Adrenal gland (tissue), 12 donors: Measurements from ENCODE around the gene PLXNA2. TPM values are rescaled to one million over a fixed set of nuclear protein-coding genes. Genes with fewer than 3 reads are reported as not detected.
A peak's percentile ranks its signal among the peaks of the same experiment; 100 is the strongest.

Experiments used
- DNase-seq, 7 donors: peaks; one replicate each; pipeline ENCODE4 v3.0.0-alpha.2; 2019 to 2020
- H3K27ac ChIP-seq, 5 donors: fragments of 200-600 bp; sonication (generic) in 4 of 5; 1 replicate in 3 of 5; 2 replicates in 2 of 5; pipeline versions ENCODE4 v1.5.1 to v1.8.0; 2016 to 2020; ENCODE audit warnings: mild to moderate bottlenecking in 1 of 5
- H3K27me3 ChIP-seq: fragments of 200-600 bp; 2 replicates; pipeline ENCODE4 v1.8.0; 2021
- H3K36me3 ChIP-seq, 2 donors: fragments of 200-600 bp; replicated peaks in 1 of 2; 1 replicate in 1 of 2; 2 replicates in 1 of 2; pipeline versions ENCODE4 v1.5.1 to v1.8.0; 2018 to 2022
- H3K4me1 ChIP-seq, 2 donors: fragments of 200-600 bp; replicated peaks in 1 of 2; 1 replicate in 1 of 2; 2 replicates in 1 of 2; pipeline versions ENCODE4 v1.5.1 to v1.8.0; 2018 to 2021
- H3K4me3 ChIP-seq, 4 donors: fragments of 200-600 bp; sonication (generic) in 3 of 4; one replicate each; pipeline ENCODE4 v1.5.1; 2016 to 2018
- H3K9me3 ChIP-seq, 3 donors: fragments of 200-600 bp; sonication (generic) in 1 of 3; replicated peaks in 1 of 3; 1 replicate in 2 of 3; 2 replicates in 1 of 3; pipeline versions ENCODE4 v1.5.1 to v1.8.0; 2016 to 2021
- CTCF ChIP-seq, 6 experiments: fragments of 450-650 bp in 4 of 6; fragments of 200-600 bp in 2 of 6; sonication (generic) in 1 of 6; IDR thresholded peaks; 1 replicate in 5 of 6; 2 replicates in 1 of 6; pipeline versions ENCODE4 v1.5.1 to v1.8.0; 2016 to 2021; ENCODE audit warnings: antibody characterized with exemption in 6 of 6, mild to moderate bottlenecking in 2 of 6, moderate library complexity in 1 of 6
- POLR2A ChIP-seq, 2 donors: fragments of 450-650 bp; IDR thresholded peaks; one replicate each; pipeline ENCODE4 v1.6.1; 2017; ENCODE audit warnings: antibody characterized with exemption in 2 of 2, mild to moderate bottlenecking in 2 of 2, moderate library complexity in 1 of 2
- WGBS, 4 donors: extraction: QIAGEN DNeasy Blood & Tissue Kit in 2 of 4; methylation state at CpG; one replicate each; pipeline versions ENCODE4 v1.1.5 to v1.1.7; 2013 to 2017; 5-methylcytosine and 5-hydroxymethylcytosine counted together
- intact Hi-C, 2 donors: fragments of 100-400 bp; cut with DNase I; formaldehyde crosslinking; loops; one replicate each; pipeline versions ENCODE4 v1.14.1 to v1.15.0; 2022 to 2023
- polyA plus RNA-seq, 3 donors: library from polyadenylated mRNA; stranded (reverse); fragments of 200-250 nt in 2 of 3; fragments of 350-450 nt in 1 of 3; fragmentation: Illumina TruSeq in 1 of 3; extraction: RNeasy Lipid Tissue Mini Kit (QIAGEN cat#74804) in 1 of 3; gene quantifications; one replicate each; pipeline ENCODE4 v1.2.3, GENCODE V29; 2013 to 2014
- total RNA-seq, 9 donors: library from RNA; depleted of rRNA in 4 of 9; stranded (reverse); fragments of >200 nt in 4 of 9; fragments of 120-200 nt in 1 of 9; fragmentation: NEBNext Ultra II Directional in 1 of 9; extraction: Animal tissue kit (Norgen Biotek cat#: 25700) in 1 of 9; gene quantifications; one replicate each; pipeline versions ENCODE4 v1.1.0 to v1.2.4, GENCODE V29; 2013 to 2023
- donor health status: healthy with polysubstance abuse.
- donor health status: Bipolar disorder and iron deficiency.
- donor health status: DM: yes; HTN: yes; CAD: no.
- donor health status: DM: no; HTN: no; CAD: no.
- donor health status: DM: no; HTN: no; CAD: no.
- donor health status: DM: yes; HTN: yes; CAD: no.

PLXNA2 gene
- total and polyA plus RNA-seq, 12 donors = 2.7 to 9.4 (median 4.5) TPM

- 58 to 81% (median 65%) methylated on average over 6 of the region's 6 CpGs for WGBS, 4 donors
- Histone ChIP-seq H3K27ac (peak overlapping the region in 1 of 5 donors; percentile 26), H3K4me1 (peaks cover 0 to 26% of the 10 kb centered on the region in 2 donors), H3K27me3 (no peaks in the 10 kb centered on the region), H3K4me3 (no peak overlapping the region), H3K36me3 (peaks cover 0 to 4% of the 10 kb centered on the region in 2 donors), H3K9me3 (no peaks in the 10 kb centered on the region)
- TF ChIP-seq POLR2A (IDR thresholded peaks at IDR 0.05) = no peak
- TF ChIP-seq CTCF (IDR thresholded peaks at IDR 0.05) = no peak
- DNase-seq = no peak
- intact Hi-C loops = loop anchor here (5.0 kb wide), 1 partner anchor 68 kb away; no protein-coding TSS in a partner anchor
These were observed 154.3 kb downstream of the PLXNA2 start for GRCh38 chr1:208089761-208090370.

- Histone ChIP-seq H3K4me1 (peaks cover 0 to 26% of the 10 kb centered on the region in 2 donors), H3K4me3 (no peak overlapping the region), H3K27ac (no peak overlapping the region), H3K9me3 (no peaks in the 10 kb centered on the region), H3K36me3 (peaks cover 0 to 4% of the 10 kb centered on the region in 2 donors), H3K27me3 (no peaks in the 10 kb centered on the region)
- intact Hi-C loops = no loop called here
- TF ChIP-seq CTCF (IDR thresholded peaks at IDR 0.05) (no peak), POLR2A (IDR thresholded peaks at IDR 0.05) (no peak)
- no peak for DNase-seq
- 38 to 44% (median 42%) methylated on average over 1 of the region's 1 CpG for WGBS, 4 donors
These were observed 155.0 kb downstream of the PLXNA2 start for GRCh38 chr1:208089149-208089548.

- 85 to 96% (median 91%) methylated on average over 2 to 4 of the region's 4 CpGs for WGBS, 4 donors
- Histone ChIP-seq H3K4me3 (no peak overlapping the region), H3K27me3 (no peaks in the 10 kb centered on the region), H3K4me1 (peaks cover 0 to 26% of the 10 kb centered on the region in 2 donors), H3K36me3 (peaks cover 0 to 4% of the 10 kb centered on the region in 2 donors), H3K27ac (no peak overlapping the region), H3K9me3 (no peaks in the 10 kb centered on the region)
- intact Hi-C loops = no loop called here
- DNase-seq = no peak
- TF ChIP-seq CTCF (IDR thresholded peaks at IDR 0.05) (no peak), POLR2A (IDR thresholded peaks at IDR 0.05) (no peak)
These were observed 155.9 kb downstream of the PLXNA2 start for GRCh38 chr1:208088319-208088718.

DNA sequence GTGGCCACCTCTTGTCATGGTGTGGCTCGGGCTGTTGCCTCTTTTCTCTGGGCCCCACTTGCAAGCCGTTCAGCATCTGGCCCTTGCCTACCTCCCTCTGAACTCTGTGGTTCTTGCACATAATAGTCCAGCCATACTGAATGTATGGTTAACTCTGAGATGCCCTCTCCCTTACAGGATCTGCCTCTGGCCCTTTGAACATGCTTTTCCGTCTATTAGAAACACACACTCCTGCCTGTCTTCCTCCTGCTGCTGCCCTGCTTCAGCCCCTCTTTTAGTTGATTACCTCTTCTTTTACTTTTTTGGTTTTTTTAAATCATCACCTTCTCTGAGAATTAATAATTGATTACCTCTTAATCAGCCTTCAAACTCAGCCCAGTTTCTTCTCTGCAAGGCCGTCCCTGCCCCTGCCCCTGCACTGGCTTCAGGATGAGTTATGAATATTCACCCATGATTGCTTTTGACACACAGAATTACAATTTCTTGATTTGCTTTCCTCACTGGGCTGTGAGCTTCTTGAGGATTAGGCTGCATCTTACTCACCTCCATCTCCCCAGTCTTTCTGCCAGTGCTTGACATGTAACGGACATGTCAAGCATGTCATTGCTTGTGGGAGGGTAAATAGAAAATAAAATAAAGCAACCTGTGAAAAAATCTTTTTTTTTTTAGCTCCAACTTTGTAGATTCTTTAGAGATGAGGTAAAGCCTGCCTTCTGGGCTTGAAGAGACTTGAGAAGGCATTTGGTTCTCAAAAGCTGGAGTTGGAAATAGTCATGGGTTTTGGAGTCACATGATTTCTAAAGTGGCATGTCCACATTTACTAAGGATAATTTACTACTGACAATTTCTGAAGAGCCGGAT lies 158.3 kb downstream of the PLXNA2 start:
- Histone ChIP-seq H3K36me3 (no peaks in the 10 kb centered on the region), H3K4me1 (peaks cover 0 to 26% of the 10 kb centered on the region in 2 donors), H3K27ac (peak overlapping the region in 2 of 5 donors; percentile 18 to 61), H3K4me3 (peak overlapping the region in 1 of 4 donors; percentile 30), H3K9me3 (no peaks in the 10 kb centered on the region), H3K27me3 (no peaks in the 10 kb centered on the region)
- TF ChIP-seq POLR2A (IDR thresholded peaks at IDR 0.05) (no peak), CTCF (IDR thresholded peaks at IDR 0.05) (no peak)
- intact Hi-C loops = no loop called here
- 85 to 88% (median 85%) methylated on average over 6 of the region's 6 CpGs for WGBS, 4 donors
- DNase-seq = no peak
